Aorta (tissue), 5 donors: ENCODE data around the gene CAVIN2. TPM values are rescaled to one million over a fixed set of nuclear protein-coding genes. Genes with fewer than 3 reads are reported as not detected.

Experiments used
- ATAC-seq: fragments of 200-7000 bp; cut with Tn5 transposase; one replicate; pipeline ENCODE4 v1.9.1; 2022; ENCODE audit warnings: moderate library complexity; ENCODE audit not compliant: low FRiP score
- DNase-seq, 2 donors: peaks; one replicate each; pipeline ENCODE4 v3.0.0-alpha.2; 2020
- H3K27ac ChIP-seq, 2 donors: one replicate each; pipeline ENCODE4 v1.5.1; 2013; ENCODE audit warnings: low read length in 2 of 2, mild to moderate bottlenecking in 2 of 2, moderate library complexity in 2 of 2, control low read depth in 1 of 2, inconsistent platforms in 1 of 2, low read depth in 1 of 2
- H3K27me3 ChIP-seq, 2 donors: one replicate each; pipeline ENCODE4 v1.6.1; 2013; ENCODE audit warnings: control low read depth in 1 of 2, low read length in 1 of 2, mild to moderate bottlenecking in 1 of 2, moderate library complexity in 1 of 2; ENCODE audit not compliant: insufficient read depth in 2 of 2, control insufficient read depth in 1 of 2
- H3K36me3 ChIP-seq, 2 donors: one replicate each; pipeline ENCODE4 v1.6.1; 2013; ENCODE audit warnings: control low read depth in 1 of 2, low read length in 1 of 2, mild to moderate bottlenecking in 1 of 2; ENCODE audit not compliant: insufficient read depth in 2 of 2, control insufficient read depth in 1 of 2
- H3K4me1 ChIP-seq, 2 donors: one replicate each; pipeline ENCODE4 v1.6.1; 2013; ENCODE audit warnings: low read length in 2 of 2, control low read depth in 1 of 2, mild to moderate bottlenecking in 1 of 2, moderate library complexity in 1 of 2; ENCODE audit not compliant: insufficient read depth in 2 of 2, control insufficient read depth in 1 of 2
- H3K4me3 ChIP-seq, 2 donors: one replicate each; pipeline ENCODE4 v1.5.1; 2013; ENCODE audit warnings: low read length in 2 of 2, control low read depth in 1 of 2, mild to moderate bottlenecking in 1 of 2
- H3K9me3 ChIP-seq: one replicate; pipeline ENCODE4 v1.6.1; 2013; ENCODE audit warnings: mild to moderate bottlenecking, low read length; ENCODE audit not compliant: control insufficient read depth
- WGBS, 2 donors: extraction: QIAGEN DNeasy Blood & Tissue Kit; methylation state at CpG; one replicate each; pipeline ENCODE4 v1.1.7; 2013; 5-methylcytosine and 5-hydroxymethylcytosine counted together
- intact Hi-C, 2 donors: fragments of 100-400 bp; cut with DNase I; formaldehyde crosslinking; loops; one replicate each; pipeline versions ENCODE4 v1.14.2 to v1.15.0; 2022
- polyA plus RNA-seq, 2 donors: library from polyadenylated mRNA; stranded (reverse); fragments of 200-250 nt; gene quantifications; one replicate each; pipeline ENCODE4 v1.2.3, GENCODE V29; 2013
- total RNA-seq, 2 donors: library from RNA; stranded (reverse); fragmentation: NEBNext Ultra II Directional; extraction: Animal tissue kit (Norgen Biotek cat#: 25700); gene quantifications; one replicate each; pipeline ENCODE4 v1.2.1, GENCODE V29; 2021
- donor health status: healthy with polysubstance abuse.
- donor health status: Bipolar disorder and iron deficiency.
- donor health status: DM: no; HTN: no; CAD: no.
- donor health status: DM: no; HTN: no; CAD: no.
- donor health status: DM: yes; HTN: yes; CAD: no.

Gene CAVIN2
- total and polyA plus RNA-seq, 4 donors: 3.0 to 37.8 (median 14.5) TPM

DNA sequence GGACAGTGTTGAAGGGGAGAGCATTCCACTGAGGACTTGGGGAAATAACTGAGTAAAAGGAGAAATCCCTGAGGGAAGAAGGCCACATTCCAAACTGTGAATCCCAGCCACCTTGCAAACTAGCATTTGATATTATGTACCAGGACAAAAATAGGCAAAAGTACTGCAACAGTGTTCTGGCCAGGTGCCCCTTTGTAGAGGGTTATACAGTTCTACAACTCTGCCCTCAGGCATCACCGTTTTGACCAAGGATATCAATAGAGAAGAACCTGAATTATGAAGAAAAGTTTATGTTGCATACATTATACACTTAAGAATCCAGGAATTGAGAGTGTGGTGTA, 20.6 kb upstream of the CAVIN2 start:
- intact Hi-C loops: no loop called here
- no peak overlapping the region for H3K27ac ChIP-seq
- no peak for DNase-seq
- H3K4me3 ChIP-seq: no peak overlapping the region
- peaks cover 2% of the 10 kb centered on the region for H3K9me3 ChIP-seq
- H3K27me3 ChIP-seq: no peaks in the 10 kb centered on the region
- H3K4me1 ChIP-seq: peaks cover 5 to 11% of the 10 kb centered on the region in 2 donors
- ATAC-seq: no peak
- no peaks in the 10 kb centered on the region for H3K36me3 ChIP-seq
- 89 to 93% methylated on average over 1 of the region's 1 CpG for WGBS, 2 donors

DNA sequence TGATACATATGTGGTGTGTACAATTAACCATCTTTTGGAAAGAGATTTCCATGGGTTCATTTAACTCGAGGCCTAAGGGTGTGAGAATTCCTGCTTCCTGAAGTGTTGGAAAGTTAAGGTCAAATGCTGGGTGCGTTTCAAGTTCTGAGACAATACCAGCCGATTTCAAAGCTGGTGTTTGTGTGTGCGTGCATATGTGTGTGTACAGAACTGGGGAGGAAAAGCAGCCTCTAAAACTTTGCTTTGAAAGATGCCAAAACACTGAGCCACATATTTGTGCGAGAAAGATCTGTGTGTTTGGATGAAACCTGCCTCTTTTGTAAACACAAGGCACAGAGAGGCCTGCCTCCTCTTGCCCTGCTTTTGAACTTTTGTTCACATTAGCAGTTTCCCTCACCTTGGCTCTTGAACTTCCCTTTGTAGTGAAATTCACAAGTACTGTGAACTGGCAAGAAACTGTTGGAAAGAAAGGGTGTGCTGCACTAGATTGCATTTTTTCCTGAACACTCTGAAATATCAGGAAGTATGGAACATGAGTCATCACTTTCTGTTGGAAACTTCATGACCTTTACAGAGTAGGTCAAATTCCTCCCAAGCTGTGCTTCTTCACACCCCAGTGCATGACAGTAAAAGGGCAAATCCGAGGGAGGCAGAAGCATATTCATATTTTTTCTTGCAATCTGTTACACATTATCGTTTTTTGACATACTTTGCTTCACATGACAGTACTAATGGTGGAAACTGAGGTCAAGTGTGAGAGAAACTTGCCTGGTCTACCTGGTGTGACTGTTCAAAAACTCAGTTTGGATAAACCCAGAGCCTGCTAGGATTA, 20.0 kb upstream of the CAVIN2 start:
- no peak for DNase-seq
- no peaks in the 10 kb centered on the region for H3K36me3 ChIP-seq
- H3K9me3 ChIP-seq: peaks cover 2% of the 10 kb centered on the region
- intact Hi-C loops: no loop called here
- ATAC-seq: peak; percentile 89
- H3K4me1 ChIP-seq: peaks cover 5 to 11% of the 10 kb centered on the region in 2 donors
- no peak overlapping the region for H3K4me3 ChIP-seq
- H3K27me3 ChIP-seq: peaks cover 0 to 1% of the 10 kb centered on the region in 2 donors
- 41% methylated on average over 7 of the region's 7 CpGs for WGBS, 2 donors
- peak overlapping the region in 1 of 2 donors; percentile 59 for H3K27ac ChIP-seq

DNA sequence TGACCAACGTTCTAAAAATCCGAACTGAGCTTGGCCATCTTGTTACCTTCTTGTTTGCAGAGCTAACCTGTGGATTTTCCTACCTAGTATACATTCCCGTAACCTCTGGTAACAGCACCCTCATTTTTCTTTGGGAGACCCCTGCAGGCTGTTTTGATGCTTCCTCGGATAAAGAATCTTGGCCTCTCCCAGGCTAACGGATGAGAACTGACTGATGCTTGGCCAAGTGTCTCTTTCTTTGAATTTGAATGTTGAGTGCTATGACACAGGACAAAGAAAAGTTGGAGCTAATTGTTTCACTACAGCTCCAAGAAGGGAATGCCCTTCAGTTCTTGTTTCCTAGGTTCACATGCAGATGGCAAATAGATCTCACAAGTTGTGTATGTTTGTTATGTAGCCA, 19.3 kb upstream of the CAVIN2 start:
- DNase-seq (no peak), ATAC-seq (no peak)
- H3K36me3 ChIP-seq: no peaks in the 10 kb centered on the region
- peaks cover 0 to 1% of the 10 kb centered on the region in 2 donors for H3K27me3 ChIP-seq
- H3K4me1 ChIP-seq: peaks cover 5 to 11% of the 10 kb centered on the region in 2 donors
- H3K9me3 ChIP-seq: peaks cover 2% of the 10 kb centered on the region
- H3K27ac ChIP-seq: no peak overlapping the region
- 92 to 94% methylated on average over 5 of the region's 5 CpGs for WGBS, 2 donors
- intact Hi-C loops: no loop called here
- no peak overlapping the region for H3K4me3 ChIP-seq

DNA sequence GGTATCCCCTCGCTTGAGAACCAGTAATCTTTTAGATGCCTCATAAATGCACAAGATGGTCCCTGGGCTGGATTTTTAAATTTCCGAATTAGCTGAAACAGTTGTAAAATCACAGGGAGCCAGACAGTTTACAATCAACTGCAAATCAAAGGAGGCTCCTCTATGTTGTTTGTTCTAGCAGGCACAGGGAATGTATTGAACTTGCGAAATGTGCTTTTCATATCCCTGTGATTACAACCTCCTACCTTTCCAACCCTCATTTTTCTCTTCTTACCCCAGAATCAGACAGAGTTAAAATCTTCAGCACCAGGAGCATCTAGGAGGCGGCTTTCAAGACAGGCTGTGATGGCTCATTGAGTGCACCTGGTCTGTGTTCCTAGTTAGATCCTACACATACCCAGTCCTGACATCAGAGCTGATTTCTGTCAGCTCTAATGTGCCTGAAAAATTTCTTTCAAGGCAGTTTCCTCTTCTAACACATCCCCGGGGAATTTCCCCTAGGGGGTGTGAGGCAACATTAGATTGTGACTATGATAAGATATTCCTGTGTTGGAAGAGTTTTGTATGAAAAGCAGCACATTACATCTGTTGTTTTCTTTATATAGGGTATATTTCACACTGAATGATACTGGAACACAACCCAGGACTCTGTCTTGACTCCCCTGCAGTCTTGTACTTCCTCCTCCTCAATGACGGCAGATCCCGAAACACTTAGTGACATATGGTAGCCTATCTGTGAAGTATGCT, 17.9 kb upstream of the CAVIN2 start:
- Histone ChIP-seq H3K4me1 (peaks cover 5 to 11% of the 10 kb centered on the region in 2 donors), H3K36me3 (no peaks in the 10 kb centered on the region), H3K9me3 (peaks cover 2% of the 10 kb centered on the region), H3K27me3 (peaks cover 0 to 1% of the 10 kb centered on the region in 2 donors), H3K4me3 (no peak overlapping the region), H3K27ac (no peak overlapping the region)
- ATAC-seq (no peak), DNase-seq (no peak)
- WGBS, 2 donors: 85 to 86% methylated on average over 7 of the region's 7 CpGs
- intact Hi-C loops: no loop called here

DNA sequence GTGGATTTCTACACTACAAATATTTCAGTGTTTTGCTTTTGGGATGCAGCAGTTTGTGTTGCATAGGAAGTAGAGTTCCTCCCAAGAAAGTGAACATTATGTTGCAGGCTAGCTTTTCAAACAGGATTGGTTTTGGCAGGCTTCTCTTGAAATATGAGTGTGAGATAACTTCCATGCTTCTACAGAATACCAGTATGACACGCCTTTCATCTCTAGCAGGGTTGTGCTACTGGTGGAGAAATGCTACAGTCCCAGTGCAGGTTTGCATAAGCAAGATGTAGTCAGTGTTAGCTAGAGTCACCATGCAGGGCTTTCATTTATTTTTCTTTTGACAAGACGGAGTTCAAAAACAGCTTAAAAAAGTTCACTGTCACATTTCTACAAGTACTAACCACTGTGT, 17.1 kb upstream of the CAVIN2 start:
- H3K9me3 ChIP-seq: no peaks in the 10 kb centered on the region
- DNase-seq (no peak), ATAC-seq (no peak)
- 71 to 77% methylated on average over 2 of the region's 2 CpGs for WGBS, 2 donors
- H3K27me3 ChIP-seq: peaks cover 0 to 1% of the 10 kb centered on the region in 2 donors
- H3K4me1 ChIP-seq: peaks cover 7 to 11% of the 10 kb centered on the region in 2 donors
- no peak overlapping the region for H3K4me3 ChIP-seq
- no peaks in the 10 kb centered on the region for H3K36me3 ChIP-seq
- intact Hi-C loops: no loop called here
- no peak overlapping the region for H3K27ac ChIP-seq

DNA sequence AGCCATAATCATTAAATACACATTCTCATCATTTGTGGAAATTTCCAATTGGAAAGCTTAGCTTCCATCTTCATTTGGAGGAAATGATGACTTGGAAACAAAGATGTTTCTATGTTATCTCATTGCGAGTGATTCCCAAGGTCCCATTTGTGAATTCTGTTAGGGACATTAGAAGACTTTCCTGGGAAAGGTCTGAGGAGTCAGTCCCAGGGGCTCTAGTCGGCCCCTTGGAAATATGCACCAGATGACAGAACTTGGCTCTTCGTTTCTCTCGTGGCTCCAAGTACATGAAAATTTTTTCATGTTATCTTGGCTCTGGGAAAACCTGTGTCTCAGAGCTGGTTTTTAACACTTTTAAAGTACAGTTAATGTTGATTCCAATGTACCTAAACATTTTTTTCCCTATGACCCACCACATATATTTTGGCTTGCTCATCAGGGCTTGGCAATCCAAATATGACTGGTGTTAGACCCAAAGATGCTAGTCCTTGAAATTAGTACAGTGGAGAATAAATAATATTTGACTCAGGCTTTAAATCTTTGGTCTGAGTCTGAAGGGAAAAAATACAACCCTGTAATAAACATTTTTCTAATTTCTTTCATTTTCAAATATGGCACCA, 15.4 kb upstream of the CAVIN2 start:
- no peak for ATAC-seq
- DNase-seq: no peak

DNA sequence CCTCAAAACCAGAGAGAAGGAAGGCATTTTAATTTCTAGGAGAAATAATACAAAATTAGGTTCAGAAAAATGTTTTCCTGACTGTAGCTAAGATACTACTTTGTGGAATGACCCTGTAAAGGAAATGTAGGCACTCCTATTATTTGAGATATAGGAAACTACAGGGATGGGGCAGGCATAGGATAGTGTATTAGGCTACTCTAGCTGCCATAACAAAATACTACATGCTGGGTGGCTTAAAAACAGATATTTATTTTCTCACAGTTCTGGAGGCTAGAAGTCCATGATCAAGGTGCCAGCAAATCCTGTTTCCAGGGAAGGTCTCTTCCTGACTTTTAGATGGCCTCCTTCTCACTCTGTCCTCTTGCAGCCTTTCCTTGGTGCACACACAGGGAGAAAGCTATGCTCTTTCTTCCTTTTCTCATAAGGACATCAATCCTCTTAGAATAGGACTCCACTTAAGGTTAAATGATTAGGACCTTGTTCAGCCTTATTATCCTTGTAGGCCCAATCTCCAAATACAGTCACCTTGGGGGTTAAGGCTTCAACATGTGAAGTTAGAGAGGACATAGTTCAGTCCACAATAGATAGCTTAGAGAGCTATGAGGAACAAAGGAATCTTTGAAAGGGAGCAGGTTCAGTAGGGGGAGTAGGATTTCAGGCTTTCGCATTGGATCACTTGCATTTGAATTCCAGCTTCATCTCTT, 14.0 kb upstream of the CAVIN2 start:
- H3K27me3 ChIP-seq: peaks cover 0 to 1% of the 10 kb centered on the region in 2 donors
- H3K27ac ChIP-seq: no peak overlapping the region
- peaks cover 0 to 2% of the 10 kb centered on the region in 2 donors for H3K4me1 ChIP-seq
- no peak overlapping the region for H3K4me3 ChIP-seq
- H3K36me3 ChIP-seq: no peaks in the 10 kb centered on the region
- intact Hi-C loops: no loop called here
- DNase-seq (no peak), ATAC-seq (no peak)
- 96 to 99% methylated on average over 1 of the region's 1 CpG for WGBS, 2 donors
- no peaks in the 10 kb centered on the region for H3K9me3 ChIP-seq

More for the DNA sequence above, 15.4 kb upstream of the CAVIN2 start:
- Histone ChIP-seq H3K4me1 (peaks cover 7 to 9% of the 10 kb centered on the region in 2 donors), H3K27ac (no peak overlapping the region), H3K9me3 (no peaks in the 10 kb centered on the region), H3K36me3 (no peaks in the 10 kb centered on the region), H3K27me3 (peaks cover 0 to 1% of the 10 kb centered on the region in 2 donors), H3K4me3 (no peak overlapping the region)
- intact Hi-C loops: no loop called here
- WGBS, 2 donors: 54 to 59% methylated on average over 4 of the region's 4 CpGs

DNA sequence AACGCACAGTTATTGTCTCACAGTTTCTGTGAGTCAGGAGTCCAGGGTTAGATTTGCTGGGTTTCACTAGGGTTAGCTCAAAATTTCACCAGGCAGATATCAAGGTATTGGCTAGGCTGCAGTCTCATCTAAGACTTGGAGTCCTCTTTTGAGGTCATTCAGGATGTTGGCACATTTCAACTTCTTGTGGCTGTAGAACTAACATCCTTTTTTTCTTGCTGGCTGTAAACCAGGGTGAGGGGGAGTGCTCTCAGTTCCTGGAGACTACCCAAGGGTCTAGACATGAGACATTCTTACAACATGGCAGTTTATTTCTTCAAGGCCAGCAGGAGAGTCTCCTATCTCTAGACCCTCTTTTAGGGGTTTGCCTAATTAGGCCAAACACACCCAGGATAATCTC, 12.8 kb upstream of the CAVIN2 start:
- DNase-seq (no peak), ATAC-seq (no peak)
- H3K36me3 ChIP-seq: no peaks in the 10 kb centered on the region
- peaks cover 0 to 1% of the 10 kb centered on the region in 2 donors for H3K27me3 ChIP-seq
- H3K4me1 ChIP-seq: peaks cover 0 to 2% of the 10 kb centered on the region in 2 donors
- H3K27ac ChIP-seq: no peak overlapping the region
- intact Hi-C loops: no loop called here
- H3K4me3 ChIP-seq: no peak overlapping the region
- 98 to 100% methylated on average over 1 of the region's 1 CpG for WGBS, 2 donors
- H3K9me3 ChIP-seq: no peaks in the 10 kb centered on the region
